HG02870 (cell line): Measurements from ENCODE around the gene TMIE.
"Not testable (repeated sequence)": the region's sequence is repeated elsewhere in the genome, so short reads cannot be mapped to it uniquely, and the experiment has no call there.

Source experiments
- ATAC-seq: cut with Tn5 transposase; IDR thresholded peaks from one replicate; pipeline ENCODE4 v1.9.1; 2021; ENCODE audit warnings: mild to moderate bottlenecking, moderate library complexity; ENCODE audit not compliant: unreplicated experiment

Gene TMIE

DNA sequence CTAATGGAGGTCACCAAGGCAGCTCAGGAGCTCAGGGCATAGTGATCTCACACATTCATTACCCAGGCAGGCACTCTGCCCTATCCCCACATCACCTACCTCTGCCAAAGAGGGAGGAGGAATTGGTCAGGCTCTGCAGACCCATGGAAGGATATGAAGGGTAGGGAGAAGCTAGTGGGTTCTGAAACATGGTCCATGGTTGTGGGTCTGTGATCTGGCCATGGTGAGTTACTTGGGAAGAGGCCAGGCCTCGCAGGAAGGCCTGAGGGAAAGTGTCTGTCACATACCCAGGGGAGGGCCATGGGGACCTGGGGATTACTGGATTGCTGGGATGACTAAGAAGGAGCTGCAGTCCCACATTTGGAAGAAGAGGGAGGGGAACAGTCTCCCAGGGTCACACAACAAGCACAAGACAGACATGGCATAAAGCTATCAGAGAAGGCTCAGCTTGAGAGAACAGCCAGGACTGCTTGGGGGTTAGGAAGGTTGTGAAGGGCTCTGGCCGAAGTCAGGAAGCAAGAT, 17.9 kb downstream of the TMIE start:
- ATAC-seq = no peak

DNA sequence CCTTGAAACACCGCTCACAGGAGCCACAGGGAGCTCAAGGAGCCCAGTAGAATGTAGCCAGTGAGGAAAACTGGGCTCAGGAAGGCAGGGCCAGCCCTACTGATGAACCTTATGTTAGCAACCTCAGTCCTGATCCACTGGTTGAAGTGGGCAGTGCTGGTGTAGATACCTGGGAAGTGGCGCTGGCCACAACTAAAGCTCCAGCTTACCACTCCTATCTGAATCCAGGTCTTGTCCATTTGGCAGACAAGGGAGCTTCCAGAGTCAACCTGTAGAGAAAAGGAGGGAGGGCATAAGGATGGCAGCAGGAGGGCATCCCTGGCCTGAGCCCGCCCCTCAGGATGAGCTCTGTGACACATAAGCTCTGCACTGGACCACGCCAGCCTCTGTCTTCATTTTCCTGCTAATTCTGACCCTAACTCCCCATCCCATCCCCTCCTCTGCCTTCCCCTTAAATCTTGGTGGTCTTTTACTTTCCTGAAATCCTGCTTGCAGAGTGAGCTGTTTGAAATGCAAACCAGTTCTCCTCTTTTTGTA, 18.6 kb downstream of the TMIE start:
- ATAC-seq = no peak

DNA sequence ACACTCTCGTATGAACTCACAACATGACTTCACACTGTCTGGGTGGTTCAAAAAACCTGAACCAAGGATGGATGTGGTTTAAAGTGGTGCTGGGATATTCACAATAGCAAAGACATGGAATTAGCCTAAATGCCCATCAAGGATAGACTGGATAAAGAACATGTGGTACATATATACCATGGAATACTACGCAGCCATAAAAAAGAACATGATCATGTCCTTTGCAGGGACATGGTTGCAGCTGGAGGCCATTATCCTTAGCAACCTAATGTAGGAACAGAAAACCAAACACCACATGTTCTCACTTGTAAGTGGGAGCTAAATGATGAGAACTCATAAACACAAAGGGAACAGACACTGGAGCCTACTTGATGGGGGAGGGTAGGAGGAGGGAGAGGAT, 19.8 kb downstream of the TMIE start:
- ATAC-seq = no peak

DNA sequence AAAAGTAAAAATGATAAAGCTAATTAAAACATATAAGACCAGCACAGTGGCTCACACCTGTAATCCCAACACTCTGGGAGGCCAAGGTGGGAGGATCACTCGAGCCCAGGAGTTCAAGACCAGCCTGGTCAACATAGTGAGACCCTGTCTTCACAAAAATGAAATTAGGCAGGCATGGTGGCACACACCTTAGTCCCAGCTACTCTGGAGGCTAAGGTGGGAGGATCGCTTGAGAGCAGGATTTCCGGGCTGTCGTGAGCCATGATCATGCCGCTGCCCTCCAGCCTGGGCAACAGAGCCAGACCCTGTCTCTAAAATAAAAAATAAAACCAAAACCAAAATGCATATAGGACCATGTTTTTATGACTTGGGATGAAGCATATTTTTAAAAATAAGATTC, 21.3 kb downstream of the TMIE start:
- no peak for ATAC-seq

DNA sequence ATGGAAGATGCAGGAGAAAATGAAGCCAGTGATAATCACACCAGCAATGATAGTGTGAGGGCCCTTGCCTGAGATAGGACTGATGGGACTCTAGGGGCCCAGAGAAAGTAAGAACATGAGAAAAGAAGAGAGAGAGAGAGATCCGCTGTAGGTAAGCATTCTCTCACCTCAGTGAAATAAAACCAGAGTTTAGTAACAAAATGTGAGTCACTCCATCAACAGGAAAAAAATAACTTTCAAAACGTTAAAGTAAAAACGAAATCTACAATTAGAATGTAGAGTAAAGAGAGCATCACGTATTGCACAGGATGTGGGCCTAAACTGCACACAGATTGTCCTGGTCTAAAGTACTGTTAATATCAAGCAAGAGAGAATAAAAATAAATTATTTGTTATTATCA, 23.2 kb downstream of the TMIE start:
- ATAC-seq = no peak

DNA sequence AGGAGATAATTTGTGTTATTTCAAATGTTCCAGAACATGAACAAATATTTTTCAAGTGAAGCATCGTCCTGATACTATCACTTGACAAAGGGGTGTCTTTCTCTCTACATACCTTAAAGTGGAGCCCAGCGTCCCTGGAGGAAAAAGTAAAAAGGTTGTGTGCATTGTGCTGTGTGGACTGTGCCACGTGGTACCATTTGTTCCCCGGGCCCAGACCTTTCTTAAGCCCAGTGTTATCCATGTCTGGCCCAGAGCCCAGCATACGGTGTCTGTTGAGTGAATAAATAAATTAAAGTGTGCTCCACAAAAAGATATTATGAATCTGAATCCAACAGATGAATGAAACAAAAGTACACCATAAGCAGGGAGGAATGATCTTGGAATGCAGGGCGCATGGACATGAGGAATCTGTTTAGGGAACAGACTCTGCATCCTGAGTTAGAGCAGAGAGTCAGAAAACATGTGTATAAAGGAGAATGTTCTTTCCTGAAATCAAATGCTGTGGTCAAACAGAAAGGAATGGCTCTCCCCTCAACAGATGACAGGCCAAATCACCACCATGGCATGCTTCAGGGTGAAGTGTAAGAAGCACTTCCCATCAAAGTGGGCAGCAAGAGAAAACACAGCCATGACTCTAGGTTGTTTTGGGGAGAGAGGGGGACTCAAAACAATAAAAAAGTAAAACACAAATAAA, 24.6 kb downstream of the TMIE start:
- no peak for ATAC-seq

DNA sequence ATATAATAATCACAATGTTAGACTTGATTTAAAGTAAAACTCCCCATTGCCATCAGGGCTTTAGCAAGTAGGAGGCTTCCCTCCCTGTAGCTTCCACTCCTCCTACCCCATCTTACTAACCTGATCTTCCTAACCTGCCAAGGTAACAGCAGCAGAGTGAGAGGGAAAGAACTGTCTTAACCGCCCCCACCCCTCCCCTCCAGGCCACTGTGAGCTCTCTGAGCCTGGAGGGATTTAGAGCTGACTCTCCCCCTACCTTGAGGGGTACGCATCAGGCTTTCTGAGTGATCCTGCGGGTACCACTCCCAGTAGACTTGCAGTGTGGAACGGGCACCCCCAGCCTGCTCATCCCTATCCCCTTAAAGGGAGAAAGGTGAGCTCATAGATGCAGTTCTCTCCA, 27.8 kb downstream of the TMIE start:
- no peak for ATAC-seq

DNA sequence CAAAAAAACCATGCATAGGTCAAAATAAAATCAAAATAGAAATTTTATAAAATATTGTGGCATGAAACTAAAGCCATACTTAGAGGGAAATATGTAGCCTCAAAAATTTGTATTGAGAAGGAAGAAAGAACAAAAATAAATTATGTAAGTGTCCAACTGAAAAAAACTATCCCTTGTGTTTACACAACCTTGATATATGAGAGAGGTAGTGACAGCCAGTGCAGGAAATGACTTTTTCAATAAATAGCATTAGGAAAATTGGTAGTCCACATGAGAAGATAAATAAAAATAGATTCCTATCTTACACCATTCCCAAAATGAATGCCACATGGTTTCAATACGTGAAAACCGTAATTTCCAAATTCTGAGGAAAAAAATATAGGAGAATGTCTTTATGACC, 29.6 kb downstream of the TMIE start:
- no peak for ATAC-seq

DNA sequence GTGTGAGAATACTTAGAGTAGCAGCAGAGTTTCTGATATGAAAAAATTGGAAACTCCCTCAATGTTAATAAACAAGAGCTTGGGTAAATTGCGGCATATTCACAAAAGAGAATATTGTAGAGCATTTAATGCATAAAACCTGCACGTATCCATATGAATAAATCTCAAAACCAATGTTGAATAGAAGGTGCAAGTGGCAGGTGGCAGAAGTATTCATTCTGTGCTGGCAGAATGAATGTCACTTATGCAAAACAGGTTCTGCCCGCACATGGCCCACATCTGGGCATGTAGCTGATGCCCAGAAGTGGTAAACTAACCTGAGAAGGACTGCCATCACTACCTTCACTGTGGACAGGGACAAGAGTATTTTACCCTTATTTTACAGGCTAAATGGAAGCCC, 30.6 kb downstream of the TMIE start:
- ATAC-seq = no peak

DNA sequence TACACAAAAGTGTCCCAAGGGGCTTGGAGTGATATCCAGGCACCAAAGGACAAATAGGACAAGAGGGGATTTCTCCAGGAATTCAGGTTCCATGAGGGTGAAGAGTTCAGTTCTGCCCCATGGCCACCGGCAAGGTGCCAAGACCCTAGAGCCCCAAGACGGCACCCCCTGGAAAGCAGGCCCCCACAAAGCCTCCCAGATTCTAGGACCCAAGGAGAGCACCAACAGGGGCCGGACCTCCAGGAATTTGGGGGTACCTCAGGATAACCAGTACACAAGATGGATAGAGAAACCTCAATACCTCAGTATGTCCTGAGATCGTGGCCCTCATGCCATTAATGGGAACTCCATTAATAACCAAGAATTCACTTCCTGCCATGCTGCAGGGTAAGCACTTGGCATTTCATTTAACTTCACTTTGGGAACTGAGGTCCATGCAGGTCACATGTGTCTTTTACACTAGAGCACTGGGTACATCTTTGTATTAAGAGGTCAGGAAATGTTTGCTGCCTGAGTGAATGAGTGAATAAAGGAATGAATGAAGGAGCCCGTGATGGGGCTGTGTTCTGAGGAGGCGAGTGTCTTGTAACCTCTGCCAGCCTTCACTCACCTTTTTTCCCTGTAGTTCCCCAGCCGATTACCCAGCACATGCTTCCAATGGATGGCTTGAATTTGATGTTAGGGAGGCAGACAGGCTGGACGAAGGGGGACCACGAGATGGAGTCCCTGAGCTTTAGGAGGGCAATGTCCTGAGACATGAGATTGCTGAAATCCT, 32.0 kb downstream of the TMIE start:
- no peak for ATAC-seq

DNA sequence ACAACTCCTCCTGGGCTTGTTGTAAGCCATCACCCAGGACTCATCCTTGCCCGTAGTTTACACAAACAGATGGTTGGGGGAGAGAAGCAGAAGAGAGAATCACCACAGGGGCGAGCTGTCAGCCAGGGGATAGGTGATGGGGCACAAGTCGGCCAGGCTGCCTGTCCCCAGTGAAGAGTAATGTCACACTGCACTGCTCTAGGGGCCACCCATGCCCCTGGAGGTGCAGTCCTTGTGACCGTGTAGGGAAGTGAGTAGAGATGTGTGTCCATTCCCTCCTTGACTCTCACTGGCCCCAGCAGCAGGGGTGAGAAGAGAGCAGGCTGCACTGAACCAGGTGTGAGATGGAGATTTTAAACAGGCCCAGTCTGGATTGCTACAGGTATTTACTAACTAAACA, 33.6 kb downstream of the TMIE start:
- ATAC-seq = no peak

DNA sequence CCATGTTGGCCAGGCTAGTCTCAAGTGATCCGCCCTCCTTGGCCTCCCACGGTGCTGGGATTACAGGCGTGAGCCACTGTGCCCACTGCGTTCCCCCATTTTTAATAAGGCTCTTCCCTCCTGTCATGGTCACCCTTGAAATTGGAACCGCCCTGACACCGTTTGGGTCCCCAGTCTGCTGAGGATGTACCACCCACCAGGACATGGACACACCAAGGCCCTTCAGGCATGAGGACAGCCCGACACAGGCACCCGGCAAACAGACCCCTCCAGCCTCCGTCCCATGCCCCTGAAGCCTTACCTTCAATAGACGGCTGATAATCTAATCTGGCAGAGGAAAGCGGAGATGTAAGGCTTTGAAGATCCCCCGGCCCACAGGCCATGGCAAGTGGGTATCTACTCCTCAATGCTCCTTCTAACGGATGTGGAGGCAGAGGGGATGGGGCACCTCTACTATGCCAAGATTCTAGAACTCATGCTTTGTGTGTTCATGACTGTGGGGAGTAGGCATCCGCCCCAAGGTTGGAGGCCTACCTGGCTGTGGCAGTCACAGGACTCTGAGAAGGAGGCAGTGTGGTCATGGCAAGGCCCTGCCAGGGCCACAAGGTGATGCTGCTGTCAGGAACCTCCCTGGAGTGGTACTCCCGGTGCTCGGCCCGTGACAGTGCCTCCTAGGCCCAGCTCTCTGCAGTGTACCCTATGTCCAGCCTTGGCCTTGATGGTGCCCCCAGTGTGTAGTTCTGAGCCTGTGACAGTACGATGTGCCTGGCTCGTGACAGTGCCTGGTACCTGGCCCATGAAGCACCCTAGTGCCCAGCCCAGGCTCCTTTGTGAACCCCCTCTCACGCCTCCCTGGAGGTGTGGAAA, 35.0 kb downstream of the TMIE start:
- no peak for ATAC-seq

DNA sequence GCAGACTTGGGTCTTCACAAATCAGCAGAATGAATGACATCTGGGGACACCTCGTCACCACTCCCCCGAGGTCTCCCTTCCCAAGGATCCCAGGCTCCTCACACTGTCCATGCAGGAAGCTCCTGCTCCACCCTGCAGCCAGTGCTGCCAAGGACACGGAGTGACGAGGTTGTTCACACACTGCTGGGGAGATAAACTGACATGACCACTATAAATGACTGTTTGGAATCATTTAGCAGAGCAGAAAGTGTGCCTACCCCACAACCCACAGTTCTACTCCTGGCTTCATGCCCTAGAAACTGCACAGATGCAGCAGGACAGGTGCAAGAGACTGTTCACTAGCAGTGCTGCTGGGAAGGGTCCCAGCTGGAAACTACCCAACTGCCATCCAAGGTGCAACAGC, 36.1 kb downstream of the TMIE start:
- ATAC-seq = no peak

DNA sequence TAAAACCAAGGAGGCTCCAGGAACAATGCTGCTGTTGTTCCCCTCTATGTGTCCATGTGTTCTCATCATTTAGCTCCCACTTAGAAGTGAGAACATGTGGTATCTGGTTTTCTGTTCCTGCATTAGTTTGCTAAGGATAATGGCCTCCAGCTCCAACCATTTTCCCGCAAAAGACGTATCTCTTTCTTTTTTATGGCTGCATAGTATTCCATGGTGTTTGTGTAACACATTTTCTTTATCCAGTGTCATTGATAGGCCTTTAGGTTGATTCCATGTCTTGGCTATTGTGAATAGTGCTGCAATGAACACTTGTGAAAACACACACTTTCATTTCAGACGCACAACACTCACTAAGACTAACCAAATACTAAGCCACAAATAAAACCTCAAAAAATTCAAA, 38.4 kb downstream of the TMIE start:
- not testable (repeated sequence) for ATAC-seq

DNA sequence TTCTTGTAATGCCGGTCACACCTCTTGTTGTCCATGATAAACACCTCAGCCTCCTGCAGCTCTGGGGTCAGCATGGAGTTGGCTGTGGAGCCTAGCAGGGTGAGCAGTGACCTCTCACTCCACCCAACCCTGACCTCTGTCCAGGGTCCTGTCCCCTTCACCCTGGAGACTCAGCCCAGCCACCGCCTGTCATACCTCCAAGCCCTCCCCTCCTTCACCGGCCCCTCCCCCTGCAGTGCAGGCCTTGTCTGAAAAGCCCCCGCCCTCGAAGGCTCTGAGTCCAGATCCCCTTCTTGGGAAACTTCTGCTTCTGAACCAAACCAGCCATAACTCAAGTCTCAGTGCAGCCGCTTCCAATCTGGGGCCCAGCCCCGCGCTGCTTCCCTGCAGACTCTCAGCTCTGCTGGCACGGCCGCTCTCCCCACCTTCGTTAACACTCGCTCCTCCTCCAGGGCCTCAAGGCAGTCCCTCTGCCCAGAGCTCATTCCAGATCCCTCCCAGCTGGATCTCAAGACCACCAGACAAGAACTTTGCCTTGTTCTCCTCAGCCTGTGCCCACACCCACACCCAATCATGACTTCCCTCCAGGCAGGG, 41.9 kb downstream of the TMIE start:
- no peak for ATAC-seq

DNA sequence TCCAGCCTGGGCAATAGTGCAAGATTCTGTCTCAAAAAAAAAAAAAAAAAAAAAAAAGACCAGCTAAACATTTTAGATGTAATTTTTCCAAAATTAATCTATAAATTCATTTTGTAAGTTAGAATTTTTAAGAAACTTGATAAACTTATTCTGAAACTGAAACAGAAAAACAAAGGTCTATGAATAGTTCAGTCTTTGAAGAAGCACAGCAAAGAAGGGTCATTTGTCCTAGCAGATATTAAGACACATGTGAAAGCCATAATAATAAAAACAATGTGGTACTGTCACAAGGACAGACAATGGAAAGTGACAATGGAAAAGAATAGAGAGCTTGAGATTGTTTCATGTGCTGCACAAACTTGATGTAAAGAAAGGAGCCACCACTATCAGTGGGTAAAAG, 45.5 kb downstream of the TMIE start:
- no peak for ATAC-seq

DNA sequence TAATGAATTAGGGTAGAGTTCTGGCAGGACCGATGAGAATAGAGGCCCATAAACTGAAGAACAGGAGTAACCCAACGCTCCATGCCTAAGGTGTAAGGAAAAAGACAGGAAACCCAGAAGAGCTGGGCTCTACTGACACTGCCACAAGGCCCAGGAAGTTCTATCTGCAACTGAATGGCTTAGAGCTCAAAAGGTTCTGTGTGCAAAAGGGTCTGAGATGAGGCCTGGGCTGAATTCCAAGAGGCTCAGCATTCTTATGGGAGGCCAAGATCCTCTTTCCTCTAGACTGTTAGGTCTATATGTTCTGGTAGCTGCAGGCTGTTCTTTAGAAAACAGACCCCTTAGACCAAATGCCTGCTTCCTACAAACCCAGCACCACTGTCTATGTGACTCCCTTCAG, 47.0 kb downstream of the TMIE start:
- ATAC-seq = no peak

DNA sequence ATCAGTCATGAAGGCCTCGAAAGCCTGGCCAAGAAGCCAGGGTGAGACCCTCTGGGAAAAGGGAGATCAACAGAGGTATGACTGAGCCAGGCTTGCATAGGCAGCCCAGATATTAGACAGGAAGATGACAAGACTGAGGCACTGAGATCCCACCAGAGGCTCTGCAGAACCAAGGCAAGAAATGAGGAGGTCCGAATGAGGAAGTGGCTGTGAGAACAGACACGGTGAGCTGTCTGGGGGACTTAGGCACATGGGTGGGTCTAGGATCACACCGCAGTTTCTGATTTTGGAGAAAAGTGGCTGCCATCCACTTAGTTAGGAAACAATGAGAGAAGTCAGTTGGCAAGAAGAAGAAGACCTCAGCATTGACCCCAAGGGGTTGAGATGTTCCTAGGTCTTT, 47.9 kb downstream of the TMIE start:
- ATAC-seq = no peak

DNA sequence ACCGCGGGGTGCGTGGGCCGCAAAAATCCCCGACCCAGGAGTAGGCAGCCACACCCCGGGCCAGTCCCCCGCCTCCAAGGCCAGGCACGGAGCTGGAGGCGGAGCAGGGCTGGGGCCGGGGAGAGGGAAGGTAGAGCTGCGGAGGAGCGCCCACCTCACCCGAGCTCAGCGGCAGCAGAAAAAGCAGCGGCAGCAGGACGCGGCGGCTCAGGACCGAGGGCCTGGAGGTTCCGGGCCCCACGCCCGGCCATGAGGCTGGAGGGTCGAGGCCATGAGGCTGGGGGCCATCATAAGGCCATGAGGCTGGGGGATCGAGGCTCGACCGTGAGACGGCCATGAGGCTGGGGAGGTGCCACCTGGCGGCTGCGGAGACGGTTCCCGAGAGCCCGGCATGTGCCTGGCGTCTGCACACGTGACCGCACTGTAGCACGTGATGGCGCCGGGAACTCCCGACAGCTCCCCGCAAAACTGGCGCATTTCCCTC, 49.4 kb downstream of the TMIE start:
- ATAC-seq = no peak

DNA sequence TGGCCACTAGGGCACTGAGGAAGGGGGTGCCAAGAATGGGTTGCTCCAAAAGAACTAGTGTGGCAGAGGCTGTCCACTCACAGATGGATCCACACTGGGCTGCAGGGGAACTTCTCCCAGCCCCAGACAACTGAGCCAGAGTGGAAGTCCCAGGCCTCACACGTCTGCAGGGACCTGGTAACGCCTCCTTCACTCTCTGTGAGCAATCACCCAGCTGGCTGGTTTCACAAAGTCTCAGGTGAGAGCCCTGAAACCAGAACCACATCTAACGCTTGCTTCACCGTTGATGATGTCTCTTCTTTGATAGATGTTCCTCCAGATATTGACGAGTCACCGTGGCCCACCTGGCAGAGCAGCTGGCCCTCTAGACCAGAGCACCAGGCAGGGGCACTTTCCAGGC, 51.9 kb downstream of the TMIE start:
- ATAC-seq = not testable (repeated sequence)

DNA sequence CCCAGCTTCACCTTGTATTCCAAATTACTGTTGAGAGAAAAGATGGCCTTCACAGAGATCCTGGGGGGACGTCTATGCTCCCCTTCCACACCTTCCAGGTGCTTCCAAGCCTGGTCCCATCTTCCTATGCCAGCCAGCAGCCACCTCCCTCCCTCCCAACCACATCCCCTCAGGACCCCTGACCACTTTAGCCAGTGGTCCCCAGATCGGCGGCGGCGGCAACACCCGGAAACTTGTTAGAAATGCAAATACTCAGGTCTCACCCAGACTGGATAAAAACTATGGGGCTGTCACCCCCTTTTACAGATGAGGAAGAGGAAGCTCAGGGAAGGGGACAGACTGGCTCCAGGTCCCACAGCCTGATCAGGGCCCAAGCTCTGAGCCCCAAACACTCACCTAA, 54.5 kb downstream of the TMIE start:
- ATAC-seq = no peak
